GM12865 (cell line): ENCODE data around the gene TMEM217.

Source experiments
- DNase-seq: peaks from one replicate; pipeline ENCODE4 v3.0.0; 2010; ENCODE audit warnings: low read depth
- H3K4me3 ChIP-seq: 2 replicates; pipeline ENCODE4 v1.5.1; 2011; ENCODE audit warnings: mild to moderate bottlenecking, low read depth, low read length, control low read depth
- CTCF ChIP-seq: IDR thresholded peaks from 2 replicates; pipeline ENCODE4 v1.5.1; 2011; ENCODE audit warnings: low read length, control low read depth, low read depth, inconsistent platforms; ENCODE audit not compliant: insufficient read depth; ENCODE audit errors: missing control alignments

The TMEM217 gene

GRCh38 chr6:37232430-37233017 is 25.4 kb downstream of the TMEM217 start:
- no peak for DNase-seq
- no peak for TF ChIP-seq CTCF
- H3K4me3 ChIP-seq: no peak overlapping the region

GRCh38 chr6:37230104-37230503 is 27.8 kb downstream of the TMEM217 start:
- H3K4me3 ChIP-seq: no peak overlapping the region
- DNase-seq: no peak
- TF ChIP-seq CTCF: no peak

GRCh38 chr6:37225350-37226169 is 32.4 kb downstream of the TMEM217 start:
- TF ChIP-seq CTCF: no peak
- H3K4me3 ChIP-seq: no peak overlapping the region
- no peak for DNase-seq

GRCh38 chr6:37222992-37223391 is 35.0 kb downstream of the TMEM217 start:
- no peak for TF ChIP-seq CTCF
- peak overlapping the region; percentile 64 for H3K4me3 ChIP-seq
- no peak for DNase-seq

GRCh38 chr6:37222125-37222967 is 35.6 kb downstream of the TMEM217 start:
- TF ChIP-seq CTCF: no peak
- DNase-seq: peak; percentile 87
- peak overlapping the region; percentile 64 for H3K4me3 ChIP-seq

- H3K4me3 ChIP-seq: peak overlapping the region; percentile 64
- no peak for TF ChIP-seq CTCF
- no peak for DNase-seq
These were observed 36.3 kb downstream of the TMEM217 start for GRCh38 chr6:37221585-37222124.
